ENCODE measurements around the gene MLLT11. TPM values are rescaled to one million over a fixed set of nuclear protein-coding genes. Genes with fewer than 3 reads are reported as not detected.
A peak's percentile ranks its signal among the peaks of the same experiment; 100 is the strongest.

The MLLT11 gene
- polyA plus RNA-seq, 1 experiment: 28.3 TPM

- ChIA-PET CTCF (interaction anchor here (0.6 to 3.0 kb wide), 15 partner anchors 13 to 316 kb away, joined by 3 to 27 read pairs (median 5); partner anchors contain the start of genes C1orf56, MINDY1 and TNFAIP8L2), POLR2A (no interaction called here)
- Histone ChIP-seq H3K4me3 (ENCODE audit: low read depth, low read length) (no peak overlapping the region), H3K27ac (ENCODE audit: low read depth, low read length) (no peak overlapping the region), H3K27me3 (ENCODE audit: control insufficient read depth, insufficient read depth, low read length) (no peaks in the 10 kb centered on the region), H3K9me3 (ENCODE audit: control insufficient read depth, insufficient read depth, low read length) (no peaks in the 10 kb centered on the region)
- DNase-seq (ENCODE audit: low read depth, low spot score): no peak
- TF ChIP-seq CTCF (IDR thresholded peaks at IDR 0.05; ENCODE audit: low read depth, low read length): peak; percentile 80
These were observed 35.6 kb upstream of the MLLT11 start for GRCh38 chr1:151024540-151025146.

- no peak for TF ChIP-seq CTCF (IDR thresholded peaks at IDR 0.05; ENCODE audit: low read depth, low read length)
- Histone ChIP-seq H3K27ac (ENCODE audit: low read depth, low read length) (no peak overlapping the region), H3K4me3 (ENCODE audit: low read depth, low read length) (no peak overlapping the region), H3K9me3 (ENCODE audit: control insufficient read depth, insufficient read depth, low read length) (no peaks in the 10 kb centered on the region), H3K27me3 (ENCODE audit: control insufficient read depth, insufficient read depth, low read length) (no peaks in the 10 kb centered on the region)
- CTCF ChIA-PET: interaction anchor here (1.3 to 3.0 kb wide), 4 partner anchors 20 to 73 kb away, joined by 3 to 22 read pairs (median 3); partner anchors contain the start of gene C1orf56
- POLR2A ChIA-PET: no interaction called here
- DNase-seq (ENCODE audit: low read depth, low spot score): no peak
These were observed 33.7 kb upstream of the MLLT11 start for GRCh38 chr1:151026460-151026859.

GRCh38 chr1:151032164-151032563 lies 28.0 kb upstream of the MLLT11 start:
- no peak for DNase-seq (ENCODE audit: low read depth, low spot score)
- Histone ChIP-seq H3K9me3 (ENCODE audit: control insufficient read depth, insufficient read depth, low read length) (no peaks in the 10 kb centered on the region), H3K4me3 (ENCODE audit: low read depth, low read length) (no peak overlapping the region), H3K27ac (ENCODE audit: low read depth, low read length) (no peak overlapping the region), H3K27me3 (ENCODE audit: control insufficient read depth, insufficient read depth, low read length) (no peaks in the 10 kb centered on the region)
- ChIA-PET POLR2A (interaction anchor here (0.6 kb wide), 1 partner anchor 33 kb away, joined by 4 read pairs; no protein-coding TSS in a partner anchor), CTCF (no interaction called here)
- TF ChIP-seq CTCF (IDR thresholded peaks at IDR 0.05; ENCODE audit: low read depth, low read length): no peak

- Histone ChIP-seq H3K4me3 (ENCODE audit: low read depth, low read length) (no peak overlapping the region), H3K27me3 (ENCODE audit: control insufficient read depth, insufficient read depth, low read length) (no peaks in the 10 kb centered on the region), H3K9me3 (ENCODE audit: control insufficient read depth, insufficient read depth, low read length) (no peaks in the 10 kb centered on the region), H3K27ac (ENCODE audit: low read depth, low read length) (no peak overlapping the region)
- ChIA-PET POLR2A (no interaction called here), CTCF (no interaction called here)
- no peak for TF ChIP-seq CTCF (IDR thresholded peaks at IDR 0.05; ENCODE audit: low read depth, low read length)
- DNase-seq (ENCODE audit: low read depth, low spot score): no peak
These were observed 25.0 kb upstream of the MLLT11 start for GRCh38 chr1:151035167-151035566.

- no peak within 1 kb of the TSS for H3K4me3 ChIP-seq (ENCODE audit: low read depth, low read length)
- TF ChIP-seq CTCF (IDR thresholded peaks at IDR 0.05; ENCODE audit: low read depth, low read length): no peak
- H3K27me3 ChIP-seq (ENCODE audit: control insufficient read depth, insufficient read depth, low read length): no peaks in the 10 kb centered on the region
- no peak for DNase-seq (ENCODE audit: low read depth, low spot score)
- no peaks in the 10 kb centered on the region for H3K9me3 ChIP-seq (ENCODE audit: control insufficient read depth, insufficient read depth, low read length)
- ChIA-PET POLR2A (no interaction called here), CTCF (no interaction called here)
- H3K27ac ChIP-seq (ENCODE audit: low read depth, low read length): no peak within 1 kb of the TSS
These were observed 23.8 kb upstream of the MLLT11 start, which contains the start of gene BNIPL for GRCh38 chr1:151036356-151036755. BNIPL (plus strand) TSS chr1:151036586; CDS start chr1:151036726, 140 bp downstream.
